Iris pigment epithelial cell (primary cell): Measurements from ENCODE around the gene PDE4A.
A peak's percentile ranks its signal among the peaks of the same experiment; 100 is the strongest.
"Not testable (repeated sequence)": the region's sequence is repeated elsewhere in the genome, so short reads cannot be mapped to it uniquely, and the experiment has no call there.

Source experiments
- DNase-seq: peaks from one replicate; pipeline ENCODE4 v3.0.0-alpha.2; 2011; ENCODE audit warnings: low read depth

PDE4A gene

GRCh38 chr19:10424011-10424637 is 3.8 kb downstream of the PDE4A start:
- DNase-seq: peak; percentile 58

GRCh38 chr19:10427169-10427568 is 6.8 kb downstream of the PDE4A start:
- DNase-seq: no peak

GRCh38 chr19:10428996-10429381 is 8.7 kb downstream of the PDE4A start:
- DNase-seq: no peak

- no peak for DNase-seq
These were observed 10.3 kb downstream of the PDE4A start for GRCh38 chr19:10430505-10431253.

GRCh38 chr19:10431254-10431942 is 11.1 kb downstream of the PDE4A start:
- DNase-seq: peak; percentile 35

- DNase-seq: peak; percentile 53
These were observed 11.8 kb downstream of the PDE4A start for GRCh38 chr19:10431943-10432735.

GRCh38 chr19:10432736-10433130 is 12.4 kb downstream of the PDE4A start:
- no peak for DNase-seq

GRCh38 chr19:10433131-10433536 is 12.8 kb downstream of the PDE4A start:
- no peak for DNase-seq

- DNase-seq: no peak
These were observed 19.2 kb downstream of the PDE4A start for GRCh38 chr19:10439588-10439987.

GRCh38 chr19:10442698-10443097 is 22.4 kb downstream of the PDE4A start:
- no peak for DNase-seq

GRCh38 chr19:10449037-10449436 is 28.7 kb downstream of the PDE4A start:
- DNase-seq: no peak

- DNase-seq: no peak
These were observed 30.0 kb downstream of the PDE4A start for GRCh38 chr19:10450191-10450852.

- DNase-seq: no peak
These were observed 30.7 kb downstream of the PDE4A start for GRCh38 chr19:10450853-10451609.

- no peak for DNase-seq
These were observed 32.6 kb downstream of the PDE4A start for GRCh38 chr19:10452726-10453618.

- no peak for DNase-seq
These were observed 33.5 kb downstream of the PDE4A start for GRCh38 chr19:10453852-10454251.

- no peak for DNase-seq
These were observed 33.9 kb downstream of the PDE4A start for GRCh38 chr19:10454267-10454666.

GRCh38 chr19:10458733-10459132 is 38.4 kb downstream of the PDE4A start:
- not testable (repeated sequence) for DNase-seq

GRCh38 chr19:10460714-10461046 is 40.3 kb downstream of the PDE4A start:
- DNase-seq: no peak

- DNase-seq: peak; percentile 94
These were observed 41.0 kb downstream of the PDE4A start for GRCh38 chr19:10461047-10461949.
